ENCODE results near the gene SLC25A44. TPM values are rescaled to one million over a fixed set of nuclear protein-coding genes. Genes with fewer than 3 reads are reported as not detected.

Gene SLC25A44
- total and polyA plus RNA-seq, 7 experiments from 2014 or later = 8.3 to 38.4 (median 19.6) TPM

GRCh38 chr1:156148216-156148615, 45.7 kb upstream of the SLC25A44 start:
- H3K4me3 ChIP-seq (ENCODE audit: low read length) = no peak overlapping the region
- POLR2A ChIA-PET = interaction anchor here (0.7 kb wide), 1 partner anchor 135 kb away, joined by 3 read pairs; no protein-coding TSS in a partner anchor
- DNase-seq (no peak), ATAC-seq (peak; percentile 58)
- no peaks in the 10 kb centered on the region for H3K27me3 ChIP-seq (ENCODE audit: control insufficient read depth in 2 of 2, insufficient read depth in 2 of 2, low read length in 2 of 2)
- no peaks in the 10 kb centered on the region for H3K9me3 Mint-ChIP-seq
- H3K9me3 ChIP-seq (ENCODE audit: control insufficient read depth in 2 of 3, low read length in 3 of 3) = no peaks in the 10 kb centered on the region
- no peaks in the 10 kb centered on the region for H3K36me3 ChIP-seq (ENCODE audit: control insufficient read depth in 2 of 3, insufficient read depth in 3 of 3, low read length in 3 of 3)
- H3K4me3 Mint-ChIP-seq = no peak overlapping the region
- H3K27ac ChIP-seq (ENCODE audit: low read depth, low read length) = no peak overlapping the region
- peaks cover 0 to 8% (median 0%) of the 10 kb centered on the region in 5 donors for H3K27me3 Mint-ChIP-seq
- H3K4me1 Mint-ChIP-seq = peaks cover 6 to 35% (median 15%) of the 10 kb centered on the region in 7 donors
- H3K36me3 Mint-ChIP-seq = no peaks in the 10 kb centered on the region
- intact Hi-C loops (cut with micrococcal nuclease) = loop anchor here in 1 of 2 donors (10.0 kb wide), 1 partner anchor 297 kb away; no protein-coding TSS in a partner anchor
- CTCF ChIA-PET = interaction anchor here (1.4 to 12.2 kb wide), 3 partner anchors 14 to 81 kb away, joined by 6 to 127 read pairs (median 6); no protein-coding TSS in a partner anchor
- H3K27ac Mint-ChIP-seq = peak overlapping the region in 3 of 9 donors; percentile 20 to 36 (median 34)
- H3K4me1 ChIP-seq (ENCODE audit: control insufficient read depth in 2 of 2, insufficient read depth in 2 of 2, low read length in 2 of 2) = peaks cover 0 to 6% of the 10 kb centered on the region in 2 donors

- H3K9me3 Mint-ChIP-seq = no peaks in the 10 kb centered on the region
- H3K36me3 Mint-ChIP-seq = no peaks in the 10 kb centered on the region
- H3K4me1 ChIP-seq (ENCODE audit: control insufficient read depth in 2 of 2, insufficient read depth in 2 of 2, low read length in 2 of 2) = peaks cover 0 to 12% of the 10 kb centered on the region in 2 donors
- H3K4me3 ChIP-seq (ENCODE audit: low read length) = no peak overlapping the region
- intact Hi-C loops (cut with micrococcal nuclease) = loop anchor here in 1 of 2 donors (10.0 kb wide), 1 partner anchor 295 kb away; no protein-coding TSS in a partner anchor
- peaks cover 0 to 8% (median 0%) of the 10 kb centered on the region in 5 donors for H3K27me3 Mint-ChIP-seq
- DNase-seq (no peak), ATAC-seq (no peak)
- no peak overlapping the region for H3K27ac ChIP-seq (ENCODE audit: low read depth, low read length)
- H3K27me3 ChIP-seq (ENCODE audit: control insufficient read depth in 2 of 2, insufficient read depth in 2 of 2, low read length in 2 of 2) = no peaks in the 10 kb centered on the region
- peak overlapping the region in 1 of 9 donors; percentile 31 for H3K27ac Mint-ChIP-seq
- ChIA-PET POLR2A (interaction anchor here (0.6 kb wide), 1 partner anchor 64 kb away, joined by 3 read pairs; no protein-coding TSS in a partner anchor), CTCF (interaction anchor here (0.6 to 12.2 kb wide), 5 partner anchors 12 to 468 kb away, joined by 3 to 127 read pairs (median 3); no protein-coding TSS in a partner anchor)
- no peaks in the 10 kb centered on the region for H3K9me3 ChIP-seq (ENCODE audit: control insufficient read depth in 2 of 3, low read length in 3 of 3)
- H3K36me3 ChIP-seq (ENCODE audit: control insufficient read depth in 2 of 3, insufficient read depth in 3 of 3, low read length in 3 of 3) = no peaks in the 10 kb centered on the region
- no peak overlapping the region for H3K4me3 Mint-ChIP-seq
- H3K4me1 Mint-ChIP-seq = peaks cover 10 to 43% (median 15%) of the 10 kb centered on the region in 7 donors
These were observed 44.3 kb upstream of the SLC25A44 start for GRCh38 chr1:156149374-156150332.

GRCh38 chr1:156150333-156151011, 43.4 kb upstream of the SLC25A44 start:
- POLR2A ChIA-PET = no interaction called here
- CTCF ChIA-PET = interaction anchor here (0.6 to 12.2 kb wide), 3 partner anchors 11 to 467 kb away, joined by 3 to 127 read pairs (median 5); no protein-coding TSS in a partner anchor
- ATAC-seq (no peak), DNase-seq (no peak)
- H3K4me3 Mint-ChIP-seq = no peak overlapping the region
- Histone ChIP-seq H3K36me3 (ENCODE audit: control insufficient read depth in 2 of 3, insufficient read depth in 3 of 3, low read length in 3 of 3) (no peaks in the 10 kb centered on the region), H3K27me3 (ENCODE audit: control insufficient read depth in 2 of 2, insufficient read depth in 2 of 2, low read length in 2 of 2) (no peaks in the 10 kb centered on the region), H3K9me3 (ENCODE audit: control insufficient read depth in 2 of 3, low read length in 3 of 3) (no peaks in the 10 kb centered on the region), H3K4me3 (ENCODE audit: low read length) (no peak overlapping the region), H3K4me1 (ENCODE audit: control insufficient read depth in 2 of 2, insufficient read depth in 2 of 2, low read length in 2 of 2) (peaks cover 0 to 12% of the 10 kb centered on the region in 2 donors), H3K27ac (ENCODE audit: low read depth, low read length) (no peak overlapping the region)
- intact Hi-C loops (cut with micrococcal nuclease) = no loop called here
- H3K36me3 Mint-ChIP-seq = no peaks in the 10 kb centered on the region
- peak overlapping the region in 1 of 9 donors; percentile 65 for H3K27ac Mint-ChIP-seq
- peaks cover 0 to 8% (median 0%) of the 10 kb centered on the region in 5 donors for H3K27me3 Mint-ChIP-seq
- peaks cover 10 to 45% (median 15%) of the 10 kb centered on the region in 7 donors for H3K4me1 Mint-ChIP-seq
- H3K9me3 Mint-ChIP-seq = no peaks in the 10 kb centered on the region

GRCh38 chr1:156151093-156151688, 42.7 kb upstream of the SLC25A44 start:
- Histone ChIP-seq H3K27ac (ENCODE audit: low read depth, low read length) (no peak overlapping the region), H3K36me3 (ENCODE audit: control insufficient read depth in 2 of 3, insufficient read depth in 3 of 3, low read length in 3 of 3) (no peaks in the 10 kb centered on the region), H3K4me1 (ENCODE audit: control insufficient read depth in 2 of 2, insufficient read depth in 2 of 2, low read length in 2 of 2) (peaks cover 0 to 10% of the 10 kb centered on the region in 2 donors), H3K4me3 (ENCODE audit: low read length) (no peak overlapping the region), H3K27me3 (ENCODE audit: control insufficient read depth in 2 of 2, insufficient read depth in 2 of 2, low read length in 2 of 2) (no peaks in the 10 kb centered on the region), H3K9me3 (ENCODE audit: control insufficient read depth in 2 of 3, low read length in 3 of 3) (no peaks in the 10 kb centered on the region)
- H3K4me3 Mint-ChIP-seq = no peak overlapping the region
- no peaks in the 10 kb centered on the region for H3K36me3 Mint-ChIP-seq
- intact Hi-C loops (cut with micrococcal nuclease) = no loop called here
- CTCF ChIA-PET = interaction anchor here (0.5 to 12.2 kb wide), 3 partner anchors 10 to 214 kb away, joined by 3 to 127 read pairs (median 3); no protein-coding TSS in a partner anchor
- peak overlapping the region in 1 of 9 donors; percentile 46 for H3K27ac Mint-ChIP-seq
- ATAC-seq = peak; percentile 33
- no peaks in the 10 kb centered on the region for H3K9me3 Mint-ChIP-seq
- peaks cover 6 to 42% (median 11%) of the 10 kb centered on the region in 7 donors for H3K4me1 Mint-ChIP-seq
- POLR2A ChIA-PET = no interaction called here
- no peak for DNase-seq
- H3K27me3 Mint-ChIP-seq = peaks cover 0 to 4% (median 0%) of the 10 kb centered on the region in 5 donors

- Histone ChIP-seq H3K9me3 (ENCODE audit: control insufficient read depth in 2 of 3, low read length in 3 of 3) (no peaks in the 10 kb centered on the region), H3K27ac (ENCODE audit: low read depth, low read length) (no peak overlapping the region), H3K36me3 (ENCODE audit: control insufficient read depth in 2 of 3, insufficient read depth in 3 of 3, low read length in 3 of 3) (no peaks in the 10 kb centered on the region), H3K27me3 (ENCODE audit: control insufficient read depth in 2 of 2, insufficient read depth in 2 of 2, low read length in 2 of 2) (no peaks in the 10 kb centered on the region), H3K4me3 (ENCODE audit: low read length) (no peak overlapping the region), H3K4me1 (ENCODE audit: control insufficient read depth in 2 of 2, insufficient read depth in 2 of 2, low read length in 2 of 2) (peaks cover 0 to 11% of the 10 kb centered on the region in 2 donors)
- intact Hi-C loops (cut with micrococcal nuclease) = no loop called here
- CTCF ChIA-PET = interaction anchor here (0.5 to 0.9 kb wide), 2 partner anchors 73 to 90 kb away, joined by 3 read pairs; no protein-coding TSS in a partner anchor
- Mint-ChIP-seq H3K4me1 (peaks cover 4 to 39% (median 6%) of the 10 kb centered on the region in 7 donors), H3K9me3 (no peaks in the 10 kb centered on the region), H3K36me3 (no peaks in the 10 kb centered on the region), H3K27ac (peak overlapping the region in 1 of 9 donors; percentile 65), H3K27me3 (peaks cover 0 to 3% (median 0%) of the 10 kb centered on the region in 5 donors), H3K4me3 (no peak overlapping the region)
- ATAC-seq = no peak
- DNase-seq = no peak
- POLR2A ChIA-PET = no interaction called here
These were observed 41.3 kb upstream of the SLC25A44 start for GRCh38 chr1:156152628-156153027.

- Histone ChIP-seq H3K4me1 (ENCODE audit: control insufficient read depth in 2 of 2, insufficient read depth in 2 of 2, low read length in 2 of 2) (peaks cover 0 to 11% of the 10 kb centered on the region in 2 donors), H3K9me3 (ENCODE audit: control insufficient read depth in 2 of 3, low read length in 3 of 3) (no peaks in the 10 kb centered on the region), H3K27me3 (ENCODE audit: control insufficient read depth in 2 of 2, insufficient read depth in 2 of 2, low read length in 2 of 2) (no peaks in the 10 kb centered on the region), H3K4me3 (ENCODE audit: low read length) (no peak within 1 kb of the TSS), H3K27ac (ENCODE audit: low read depth, low read length) (no peak within 1 kb of the TSS), H3K36me3 (ENCODE audit: control insufficient read depth in 2 of 3, insufficient read depth in 3 of 3, low read length in 3 of 3) (no peaks in the 10 kb centered on the region)
- Mint-ChIP-seq H3K9me3 (no peaks in the 10 kb centered on the region), H3K36me3 (no peaks in the 10 kb centered on the region), H3K27ac (peak within 1 kb of the TSS in 3 of 9 donors; percentile 33 to 68 (median 59)), H3K27me3 (peaks cover 0 to 3% (median 0%) of the 10 kb centered on the region in 5 donors), H3K4me3 (peak within 1 kb of the TSS in 2 of 10 donors; percentile 44 to 59), H3K4me1 (peaks cover 1 to 35% (median 2%) of the 10 kb centered on the region in 7 donors)
- ATAC-seq (no peak), DNase-seq (no peak)
- intact Hi-C loops (cut with micrococcal nuclease) = no loop called here
- ChIA-PET POLR2A (no interaction called here), CTCF (interaction anchor here (0.5 to 1.0 kb wide), 3 partner anchors 24 to 719 kb away, joined by 3 read pairs; no protein-coding TSS in a partner anchor)
These were observed 40.5 kb upstream of the SLC25A44 start, which contains the start of gene SEMA4A for GRCh38 chr1:156153362-156153761. Gene SEMA4A, plus strand, starts transcription at chr1:156153585. Its CDS starts 994 bp downstream, at chr1:156154579.

All from naive thymus-derived CD4-positive, alpha-beta T cell (primary cell).